ENCODE results near the gene C17orf100.

DNA sequence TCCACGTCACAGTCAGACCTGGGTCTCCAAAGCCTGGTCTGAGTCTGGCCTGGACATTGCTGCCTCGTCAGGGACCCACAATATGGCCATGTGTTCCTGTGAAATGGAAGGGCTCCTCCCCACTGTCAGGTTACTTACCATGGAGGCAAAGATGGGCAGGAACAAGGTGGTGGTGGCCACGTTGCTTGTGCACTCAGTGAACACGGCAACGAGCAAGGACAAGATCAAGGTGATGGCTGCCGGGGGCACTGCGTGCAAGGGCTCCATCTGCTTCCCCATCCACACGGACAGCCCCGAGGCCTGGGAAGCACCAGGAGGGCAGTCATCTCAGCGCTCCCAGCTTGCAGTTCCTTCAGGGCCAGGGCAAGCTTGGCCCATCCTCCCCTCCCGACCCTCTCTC lies 39.1 kb downstream of the C17orf100 start:
- TF ChIP-seq POLR2A (IDR thresholded peaks at IDR 0.05; ENCODE audit: low read length) (no peak), GATA1 (IDR thresholded peaks at IDR 0.05; ENCODE audit: low read depth, low read length) (no peak)
